Right hindlimb (tissue), 1 donor: ENCODE measurements around the gene MT1M.
"Not testable (repeated sequence)": the region's sequence is repeated elsewhere in the genome, so short reads cannot be mapped to it uniquely, and the experiment has no call there.

ENCODE experiments used
- DNase-seq: peaks from one replicate; pipeline ENCODE4 v3.0.0-alpha.2; 2018

Gene MT1M

DNA sequence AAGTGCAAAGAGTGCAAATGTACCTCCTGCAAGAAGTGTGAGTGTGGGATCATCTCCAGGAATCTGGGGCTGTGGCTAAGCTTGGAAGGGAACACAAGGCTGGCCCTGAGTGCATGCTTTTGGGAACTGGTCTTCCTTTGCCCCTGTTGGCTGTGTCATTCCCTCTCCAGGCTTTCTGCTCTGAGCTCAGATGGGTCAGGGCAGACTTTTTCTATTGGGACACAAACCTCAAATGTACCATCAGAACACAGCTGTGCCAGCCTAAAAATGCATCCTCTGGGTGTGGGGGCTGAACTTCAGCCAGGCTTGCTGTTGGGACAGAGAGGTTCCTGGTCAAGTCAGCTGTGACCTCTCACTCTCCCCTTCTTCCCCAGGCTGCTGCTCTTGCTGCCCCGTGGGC lies 20.1 kb downstream of the MT1M start:
- no peak for DNase-seq

DNA sequence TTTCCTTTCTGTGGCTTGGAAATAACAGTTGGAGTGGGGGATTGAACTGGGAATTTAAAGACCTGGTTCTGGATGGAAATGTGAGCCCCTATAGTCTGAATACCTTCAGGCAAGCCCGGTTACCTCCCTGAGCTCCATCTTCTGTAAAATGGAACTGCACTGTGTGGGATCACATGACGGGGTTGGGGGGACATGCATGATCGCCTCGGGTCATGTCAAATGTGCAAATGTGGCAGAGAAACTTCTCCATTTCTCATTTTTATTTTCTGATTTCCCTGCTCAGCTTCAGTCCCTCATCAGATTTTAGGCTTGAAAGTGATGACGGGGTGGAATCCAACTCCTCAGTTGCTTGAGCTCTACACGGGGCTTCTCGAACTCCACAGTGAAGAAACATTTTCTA lies 20.8 kb downstream of the MT1M start:
- no peak for DNase-seq

DNA sequence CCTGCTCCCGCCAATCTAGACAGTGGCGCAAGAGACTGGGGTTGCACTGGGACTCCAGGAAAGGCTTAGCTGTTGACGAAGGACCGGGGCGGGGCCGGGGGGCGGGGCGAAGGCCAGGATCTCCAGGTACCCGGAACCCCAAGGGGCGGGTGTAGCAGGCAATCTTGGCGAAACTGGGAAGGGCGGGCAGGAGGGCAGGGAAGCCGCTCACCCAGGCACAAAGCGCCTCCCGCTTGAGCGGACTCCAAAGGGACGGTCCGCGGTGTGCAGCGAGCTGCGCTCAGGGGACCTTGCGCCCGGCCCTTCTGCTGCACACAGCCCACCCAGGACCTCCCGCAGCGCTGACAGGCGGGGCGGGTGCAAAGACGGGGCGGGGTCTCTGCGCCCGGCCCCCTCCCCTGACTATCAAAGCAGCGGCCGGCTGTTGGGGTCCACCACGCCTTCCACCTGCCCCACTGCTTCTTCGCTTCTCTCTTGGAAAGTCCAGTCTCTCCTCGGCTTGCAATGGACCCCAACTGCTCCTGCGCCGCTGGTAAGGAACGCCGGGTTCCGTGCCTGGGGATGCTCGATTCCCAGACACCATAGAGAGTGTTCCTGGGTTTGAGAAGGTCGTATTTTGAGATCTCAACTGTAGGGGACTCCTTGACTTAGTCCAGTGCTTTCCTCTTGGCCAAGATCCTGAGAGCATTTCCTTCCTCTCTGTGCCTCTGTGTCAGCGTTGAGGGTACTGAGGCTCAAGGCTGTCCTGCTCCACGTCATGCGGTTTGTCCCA lies 25.3 kb downstream of the MT1M start, which contains the start of gene MT1F:
Gene MT1F (plus strand): TSS at position 405 of the 772 bp plus-strand sequence. CDS start 100 bp downstream, at position 505.
- DNase-seq: no peak

DNA sequence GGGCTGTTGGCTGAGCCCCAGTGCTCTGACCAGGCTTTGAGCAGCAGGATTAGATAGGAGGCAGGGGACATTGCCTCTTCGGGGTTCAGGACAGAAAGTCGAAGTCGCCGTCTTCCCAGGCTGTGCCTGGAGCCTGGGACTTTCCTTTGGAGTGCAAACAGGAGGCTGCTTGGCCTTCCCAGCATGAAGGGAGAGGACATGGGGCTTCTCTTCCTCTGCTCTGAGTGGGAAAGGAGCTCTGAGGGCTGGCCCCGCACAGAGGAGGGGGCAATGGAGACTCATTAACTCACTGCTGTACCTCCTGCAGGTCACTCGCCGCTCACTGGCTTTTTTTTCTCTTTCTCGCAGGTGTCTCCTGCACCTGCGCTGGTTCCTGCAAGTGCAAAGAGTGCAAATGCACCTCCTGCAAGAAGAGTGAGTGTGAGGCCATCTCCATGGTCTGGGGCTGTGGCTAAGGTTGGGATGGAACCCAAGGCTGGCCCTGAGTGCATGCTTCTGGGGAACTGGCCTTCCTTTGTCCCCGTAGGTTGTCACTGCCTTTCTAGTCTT lies 25.9 kb downstream of the MT1M start:
- no peak for DNase-seq

DNA sequence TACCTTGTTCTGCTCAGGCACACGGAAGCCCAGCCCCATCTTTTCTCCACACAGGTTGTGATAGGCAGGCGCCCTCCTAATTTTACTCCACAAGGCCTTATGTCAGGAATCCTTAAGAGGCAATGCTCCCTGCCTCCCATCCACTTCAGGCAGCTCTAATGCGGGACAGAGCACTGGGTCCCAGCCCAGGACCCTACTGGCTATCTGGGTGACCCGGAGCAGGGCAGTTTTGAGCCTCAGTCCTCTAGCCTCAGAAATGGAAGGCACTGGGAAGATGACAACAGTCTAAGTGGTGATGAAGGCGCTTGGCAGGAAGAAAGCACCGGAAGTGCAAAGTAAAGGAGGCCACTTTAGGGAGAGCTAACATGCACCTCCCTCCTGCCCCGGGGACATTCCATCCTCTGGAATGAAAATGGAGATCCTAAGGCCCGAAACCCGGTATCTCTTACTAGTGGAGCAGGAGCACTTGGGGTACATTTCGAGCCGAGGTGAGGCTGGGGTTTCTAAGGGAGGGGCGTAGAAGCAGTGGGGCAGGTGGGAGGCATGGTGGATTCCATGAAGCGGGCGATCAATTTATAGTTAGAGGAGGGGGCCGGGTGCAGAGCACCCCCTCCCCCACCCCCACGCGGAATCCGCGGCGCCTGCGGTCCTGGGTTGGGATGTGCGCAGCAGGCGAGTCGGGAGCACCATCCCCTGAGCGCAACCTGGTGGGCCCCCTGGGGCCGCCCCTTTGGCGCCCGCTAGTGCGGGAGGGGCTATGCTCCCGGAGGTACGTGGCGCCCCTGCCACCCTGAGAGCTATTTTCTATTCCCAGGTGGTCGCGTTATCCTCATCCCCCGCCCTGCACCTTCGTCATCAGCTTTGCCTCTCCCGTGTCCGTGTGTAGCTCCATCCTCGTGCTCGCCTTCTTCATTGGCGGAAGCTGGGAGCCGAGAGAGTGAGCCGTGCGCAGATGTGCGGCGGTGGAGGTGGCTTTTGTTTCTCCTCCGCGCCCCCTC lies 30.2 kb downstream of the MT1M start:
- DNase-seq: no peak

DNA sequence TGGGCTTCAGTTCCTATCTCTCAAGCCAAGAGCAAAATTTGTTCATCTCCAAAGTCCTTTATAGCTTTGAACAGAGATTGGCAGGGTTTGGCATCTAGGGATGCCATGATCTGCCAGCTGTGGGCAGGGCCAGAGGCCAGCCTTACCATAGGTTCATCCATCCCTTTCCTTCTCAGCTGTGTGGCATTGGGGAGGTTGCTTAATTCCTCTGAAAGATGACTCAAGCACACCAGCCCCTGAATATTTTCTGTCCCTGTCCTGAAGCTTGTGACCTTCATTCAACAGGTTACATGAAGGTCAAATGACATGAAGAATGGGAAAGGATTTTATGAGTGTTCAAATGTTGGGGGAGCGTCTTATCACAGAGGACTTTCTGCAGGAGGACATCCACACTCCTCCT lies 32.0 kb downstream of the MT1M start:
- DNase-seq: no peak

DNA sequence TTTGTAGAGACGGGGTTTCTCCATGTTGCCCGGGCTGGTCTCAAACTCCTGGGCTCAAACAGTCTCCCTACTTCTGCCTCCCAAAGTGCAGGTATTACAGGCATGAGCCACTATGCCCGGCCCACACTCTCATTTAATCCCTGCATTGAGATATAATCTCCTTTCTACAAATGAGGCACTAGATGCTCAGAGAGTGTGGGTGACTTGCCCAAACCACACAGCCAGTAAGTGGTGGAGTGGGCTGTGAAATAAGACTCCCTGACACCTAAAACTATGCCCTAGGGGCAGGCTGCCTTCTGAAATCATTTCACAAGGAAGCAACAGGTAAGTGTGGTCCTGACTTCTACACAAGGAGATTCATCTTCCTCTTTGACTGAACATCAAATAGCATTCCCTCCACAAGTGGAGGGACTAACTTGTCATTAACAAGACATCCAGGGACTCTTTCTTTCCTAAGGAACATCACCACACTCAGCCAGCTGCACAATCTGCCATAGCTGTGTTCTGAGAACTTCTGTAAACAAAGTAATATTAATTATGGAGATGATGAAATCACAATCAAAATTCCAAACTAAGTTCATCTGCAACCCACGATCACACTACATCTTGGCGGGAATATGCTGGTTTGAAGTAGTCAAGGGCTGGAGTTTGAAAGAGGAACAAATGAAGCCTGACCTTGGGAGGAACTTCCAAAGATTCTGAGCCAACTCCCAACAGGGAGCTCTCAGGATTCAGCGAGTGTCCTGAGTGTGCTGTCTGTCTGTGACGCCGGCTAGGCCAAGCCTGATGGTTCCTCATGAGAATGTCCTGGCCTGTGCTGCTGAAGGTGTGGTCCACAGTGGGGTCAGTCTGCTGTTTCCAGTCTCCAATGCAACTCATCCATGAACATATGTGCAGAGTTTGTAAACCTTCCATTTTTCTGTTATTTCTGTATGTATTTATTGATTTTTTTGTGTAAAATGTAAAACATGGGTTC lies 33.1 kb downstream of the MT1M start:
- DNase-seq: not testable (repeated sequence)

DNA sequence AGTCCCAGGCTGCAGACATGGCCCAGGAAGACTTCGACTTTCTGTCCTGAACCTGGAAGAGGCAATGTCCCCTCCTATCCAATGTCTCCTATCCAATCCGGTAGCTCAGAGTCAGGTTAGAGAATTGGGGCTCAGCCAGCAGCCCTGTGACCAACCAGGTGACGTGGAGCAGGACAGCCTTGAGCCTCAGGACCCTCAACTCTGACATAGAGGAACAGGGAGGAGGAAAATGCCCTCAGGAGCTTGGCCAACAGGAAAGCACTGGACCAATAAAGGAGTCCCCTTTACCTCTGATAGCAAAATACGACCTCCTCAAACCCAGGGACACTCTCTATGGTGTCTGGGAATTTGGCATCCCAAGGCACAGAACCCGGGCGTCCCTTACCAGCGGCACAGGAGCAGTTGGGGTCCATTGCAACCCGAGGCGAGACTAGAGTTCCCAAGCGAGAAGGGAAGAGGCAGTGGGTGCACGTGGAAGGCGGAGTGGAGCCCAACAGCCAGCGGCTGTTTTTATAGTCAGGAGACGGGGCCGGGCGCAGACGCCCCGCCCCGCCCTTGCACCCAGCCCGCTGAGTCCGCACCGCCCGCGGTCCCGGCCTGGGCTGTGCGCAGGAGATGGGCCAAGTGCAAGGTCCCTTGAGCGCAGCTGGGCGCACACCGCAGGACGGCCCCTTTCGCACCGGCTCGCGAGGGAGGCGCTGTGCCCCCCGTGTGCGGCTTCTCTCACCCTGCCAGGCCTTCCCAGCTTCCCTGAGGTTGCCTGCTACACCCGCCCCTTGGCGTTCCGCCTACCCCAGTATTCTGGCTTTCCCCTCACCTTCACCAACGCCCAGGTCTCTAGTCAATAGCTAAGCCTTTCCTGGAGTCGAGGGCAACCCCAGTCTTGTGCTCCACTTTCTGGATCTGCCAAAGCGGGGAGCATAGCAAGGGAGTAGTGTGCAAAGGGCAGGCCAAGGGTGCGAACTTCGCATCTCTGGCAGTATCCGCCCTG lies 35.4 kb downstream of the MT1M start, which contains the start of gene MT1G:
Gene MT1G (minus strand): TSS at position 485 of the 991 bp plus-strand sequence. CDS start 72 bp downstream, at position 413.
- DNase-seq: no peak

DNA sequence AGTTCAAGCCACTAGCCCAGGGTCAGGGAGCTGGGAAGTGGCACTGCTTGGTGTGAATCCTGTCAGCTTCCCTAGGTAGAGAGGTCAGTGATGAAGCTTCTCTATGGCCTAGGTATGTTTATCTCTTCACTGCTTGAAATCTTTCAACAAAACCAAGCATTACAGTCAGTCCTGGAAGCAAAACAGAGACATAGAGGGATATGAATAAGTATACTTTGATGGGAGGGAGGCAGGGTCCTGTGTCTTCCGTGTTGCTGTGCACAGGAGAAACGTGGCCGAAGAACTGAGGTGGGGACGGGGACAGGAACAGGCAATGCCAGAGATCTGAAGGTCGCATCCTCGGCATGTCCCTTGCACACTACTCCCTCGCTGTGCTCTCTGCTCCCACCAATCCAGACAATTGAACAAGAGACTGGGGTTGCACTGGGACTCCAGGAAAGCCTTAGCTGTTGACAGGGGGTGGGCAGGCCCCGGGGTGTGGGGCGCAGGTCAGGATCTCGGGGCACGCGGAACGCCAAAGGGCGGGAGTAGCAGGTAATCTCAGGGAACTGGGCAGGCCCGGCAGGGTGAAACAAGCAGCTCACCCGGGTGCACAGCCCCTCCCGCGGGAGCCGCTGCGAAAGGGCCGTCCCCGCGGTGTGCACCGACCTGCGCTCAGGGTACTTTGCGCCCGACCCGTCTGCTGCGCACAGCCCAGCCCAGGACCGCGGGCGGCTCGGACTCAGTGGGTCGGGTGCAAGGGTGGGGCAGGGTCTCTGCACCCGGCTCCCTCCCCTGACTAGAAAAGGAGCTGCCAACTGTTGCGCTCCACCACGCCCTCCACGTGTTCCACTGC lies 36.8 kb downstream of the MT1M start, which contains the start of gene MT1H:
Gene MT1H (plus strand): TSS at position 810 of the 835 bp plus-strand sequence. CDS start 71 bp downstream, outside the sequence.
- no peak for DNase-seq

DNA sequence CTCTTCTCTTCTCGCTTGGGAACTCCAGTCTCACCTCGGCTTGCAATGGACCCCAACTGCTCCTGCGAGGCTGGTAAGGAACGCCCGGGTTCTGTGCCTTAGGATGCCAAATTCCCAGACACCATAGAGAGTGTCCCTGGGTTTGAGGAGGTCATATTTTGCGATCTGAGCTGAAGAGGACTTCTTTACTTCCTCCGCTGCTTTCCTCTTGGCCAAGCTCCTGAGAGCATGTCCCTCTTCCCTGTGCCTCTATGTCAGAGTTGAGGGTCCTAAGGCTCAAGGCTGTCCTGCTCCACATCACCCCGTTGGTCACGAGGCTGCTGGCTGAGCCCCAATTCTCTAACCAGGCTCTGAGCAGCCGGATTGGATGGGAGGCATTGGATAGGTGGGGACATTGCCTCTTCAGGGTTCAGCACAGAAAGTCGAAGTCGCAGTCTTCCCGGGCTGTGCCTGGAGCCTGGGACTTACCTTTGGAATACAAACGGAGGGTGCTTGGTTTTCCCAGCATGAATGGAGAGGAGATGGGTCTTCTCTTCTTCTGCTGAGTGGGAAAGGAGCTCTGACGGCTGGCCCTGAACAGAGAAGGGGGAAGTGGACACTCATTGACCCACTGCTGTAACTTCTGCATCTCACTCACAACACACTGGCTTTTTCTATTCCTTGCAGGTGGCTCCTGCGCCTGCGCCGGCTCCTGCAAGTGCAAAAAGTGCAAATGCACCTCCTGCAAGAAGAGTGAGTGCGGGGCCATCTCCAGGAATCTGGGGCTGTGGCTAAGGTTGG lies 37.6 kb downstream of the MT1M start:
- no peak for DNase-seq

DNA sequence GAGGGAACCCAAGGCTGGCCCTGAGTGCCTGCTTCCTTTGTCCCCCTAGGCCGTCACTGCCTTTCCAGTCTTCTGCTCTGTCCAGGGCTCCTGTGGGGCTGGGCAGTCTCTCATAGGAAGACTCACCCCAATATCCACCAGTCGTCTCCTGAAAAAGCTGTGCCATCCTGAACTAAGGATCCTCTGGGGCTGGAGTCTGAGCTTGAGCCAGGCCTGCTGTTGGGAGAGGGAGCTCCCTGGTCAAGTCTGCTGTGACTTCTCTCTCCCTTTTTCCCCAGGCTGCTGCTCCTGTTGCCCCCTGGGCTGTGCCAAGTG lies 38.1 kb downstream of the MT1M start:
- DNase-seq: no peak

DNA sequence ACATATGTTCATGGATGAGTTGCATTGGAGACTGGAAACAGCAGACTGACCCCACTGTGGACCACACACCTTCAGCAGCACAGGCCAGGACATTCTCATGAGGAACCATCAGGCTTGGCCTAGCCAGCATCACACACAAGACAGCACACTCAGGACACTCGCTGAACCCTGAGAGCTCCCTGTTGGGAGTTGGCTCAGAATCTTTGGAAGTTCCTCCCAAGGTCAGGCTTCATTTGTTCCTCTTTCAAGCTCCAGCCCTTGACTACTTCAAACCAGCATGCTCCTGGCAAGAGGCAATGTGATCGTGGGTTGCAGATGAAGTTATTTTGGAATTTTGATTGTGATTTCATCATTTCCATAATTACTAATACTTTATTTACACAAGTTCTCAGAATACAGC lies 39.2 kb downstream of the MT1M start:
- not testable (repeated sequence) for DNase-seq

DNA sequence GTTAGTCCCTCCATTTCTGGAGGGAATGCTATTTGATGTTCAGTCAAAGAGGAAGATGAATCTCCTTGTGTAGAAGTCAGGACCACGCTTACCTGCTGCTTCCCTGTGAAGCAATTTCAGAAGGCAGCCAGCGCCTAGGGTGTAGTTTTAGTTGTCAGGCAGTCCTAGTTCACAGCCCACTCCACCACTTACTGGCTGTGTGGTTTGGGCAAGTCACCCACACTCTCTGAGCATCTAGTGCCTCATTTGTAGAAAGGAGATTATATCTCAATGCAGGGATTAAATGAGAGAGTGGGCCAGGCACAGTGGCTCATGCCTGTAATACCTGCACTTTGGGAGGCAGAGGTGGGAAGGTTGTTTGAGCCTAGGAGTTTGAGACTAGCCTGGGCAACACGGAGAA lies 39.7 kb downstream of the MT1M start:
- DNase-seq: not testable (repeated sequence)

DNA sequence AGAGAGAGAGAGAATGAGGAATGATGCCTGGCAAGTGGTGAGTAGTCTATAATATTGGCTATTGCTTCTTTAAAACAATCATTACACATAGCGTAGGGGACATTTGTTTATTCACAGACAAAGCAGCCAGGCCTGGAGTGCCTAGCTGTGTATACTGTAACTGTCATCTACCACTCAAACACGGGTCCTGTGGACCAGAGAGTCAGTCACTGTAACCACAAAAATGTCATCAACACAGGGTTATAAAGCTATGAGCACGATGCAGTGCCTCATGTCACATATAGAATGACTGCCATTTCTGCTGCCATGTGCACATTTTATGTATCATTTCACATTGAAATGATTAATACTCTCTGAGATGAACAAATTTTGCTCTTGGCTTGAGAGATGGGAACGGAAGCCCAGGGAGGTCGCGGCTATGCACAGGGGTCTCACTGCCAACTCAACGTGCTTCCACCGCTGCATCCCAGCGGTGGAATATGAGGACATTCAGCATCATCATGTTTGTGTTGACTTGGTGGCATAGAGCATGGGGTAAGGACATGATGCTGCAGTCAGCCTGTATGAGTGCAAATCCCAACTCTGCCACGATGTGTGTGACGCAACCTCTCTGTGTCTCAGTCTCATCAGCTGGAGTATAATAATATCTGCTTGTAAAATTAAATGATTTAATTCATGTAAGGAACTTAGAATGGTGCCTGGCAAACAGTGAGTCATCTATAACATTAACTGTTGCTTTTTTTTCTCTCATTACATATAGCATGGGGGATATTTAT lies 40.5 kb downstream of the MT1M start:
- DNase-seq: no peak

DNA sequence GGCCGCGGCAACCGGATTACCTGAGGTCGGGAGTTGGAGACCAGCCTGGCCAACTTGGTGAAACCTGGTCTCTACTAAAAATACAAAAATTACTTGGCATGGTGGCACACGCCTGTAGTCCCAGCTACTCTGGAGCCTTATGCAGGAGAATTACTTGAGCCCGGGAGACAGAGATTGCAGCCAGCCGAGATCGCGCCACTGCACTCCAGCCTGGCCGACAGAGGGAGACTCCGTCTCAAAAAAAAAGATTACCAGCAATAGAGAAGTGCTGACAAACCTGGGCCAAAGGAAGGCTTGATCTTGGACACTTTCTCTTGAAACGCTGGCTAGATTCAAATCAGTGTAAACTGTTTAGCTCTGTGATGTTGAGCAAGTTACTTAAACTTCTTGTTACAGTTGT lies 41.5 kb downstream of the MT1M start:
- peak; percentile 45 for DNase-seq

DNA sequence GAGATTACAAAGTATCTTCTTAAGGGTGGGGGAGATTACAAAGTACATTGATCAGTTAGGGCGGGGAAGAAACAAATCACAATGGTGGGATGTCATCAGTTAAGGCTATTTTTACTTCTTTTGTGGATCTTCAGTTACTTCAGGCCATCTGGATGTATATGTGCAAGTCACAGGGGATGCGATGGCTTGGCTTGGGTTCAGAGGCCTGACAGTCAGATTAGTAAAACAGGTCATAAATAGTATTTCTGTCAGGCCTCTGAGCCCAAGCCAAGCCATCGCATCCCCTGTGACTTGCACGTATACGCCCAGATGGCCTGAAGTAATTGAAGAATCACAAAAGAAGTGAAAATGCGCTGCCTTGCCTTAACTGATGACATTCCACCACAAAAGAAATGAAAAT lies 42.1 kb downstream of the MT1M start:
- DNase-seq: not testable (repeated sequence)

DNA sequence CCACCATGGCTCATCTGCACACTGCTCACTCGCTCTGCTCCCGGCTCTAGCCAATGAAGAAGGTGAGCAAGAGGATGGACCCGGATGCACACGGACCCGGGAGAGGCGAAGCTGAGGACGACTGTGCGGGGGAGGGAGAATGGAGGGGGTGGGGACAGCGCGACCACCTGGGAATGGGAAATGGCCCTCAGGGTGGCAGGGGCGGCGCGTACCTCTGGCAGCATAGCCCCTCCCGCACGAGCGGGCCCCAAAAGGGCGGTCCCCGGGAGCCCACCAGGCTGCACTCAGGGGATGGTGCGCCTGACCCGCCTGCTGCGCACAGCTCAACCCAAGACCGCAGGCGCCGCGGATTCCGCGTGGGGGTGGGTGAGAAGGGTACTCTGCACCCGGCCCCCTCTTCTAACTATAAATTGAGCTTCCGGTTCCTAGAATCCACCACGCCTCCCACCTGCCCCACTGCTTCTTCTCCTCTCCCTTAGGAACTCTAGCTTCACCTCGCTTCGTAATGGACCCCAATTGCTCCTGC lies 43.3 kb downstream of the MT1M start:
- DNase-seq: no peak

DNA sequence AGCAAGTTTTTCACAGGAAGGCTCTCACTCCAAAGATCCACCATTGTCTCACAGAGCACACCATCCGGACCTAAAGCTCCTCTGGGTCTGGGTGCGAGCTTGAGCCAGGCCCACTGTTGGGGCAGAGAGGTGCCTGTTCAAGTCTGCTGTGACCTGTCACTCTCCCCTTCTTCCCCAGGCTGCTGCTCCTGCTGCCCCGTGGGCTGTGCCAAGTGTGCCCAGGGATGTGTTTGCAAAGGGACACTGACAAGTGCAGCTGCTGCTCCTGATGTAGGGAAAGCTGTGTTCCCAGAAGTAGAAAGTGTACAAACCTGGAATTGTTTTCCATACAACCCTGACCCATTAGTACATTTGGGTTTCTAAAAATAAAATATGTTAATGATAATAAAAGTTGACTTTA lies 45.0 kb downstream of the MT1M start:
- no peak for DNase-seq
